Effector memory CD4-positive, alpha-beta T cell (primary cell): ENCODE measurements around the gene PRDM15.

Source experiments
- DNase-seq, 3 donors: peaks; one replicate each; pipeline ENCODE4 v3.0.0-alpha.2; 2020
- H3K27ac ChIP-seq: 2 replicates; pipeline ENCODE4 v1.7.0; 2013; ENCODE audit warnings: mild to moderate bottlenecking, low read length, moderate library complexity; ENCODE audit not compliant: insufficient read depth, poor library complexity, severe bottlenecking
- H3K27me3 ChIP-seq: replicated peaks from 2 replicates; pipeline ENCODE4 v1.7.0; 2013; ENCODE audit warnings: mild to moderate bottlenecking, low read length; ENCODE audit not compliant: insufficient read depth, control insufficient read depth, poor library complexity, severe bottlenecking
- H3K36me3 ChIP-seq: 2 replicates; pipeline ENCODE4 v1.7.0; 2013; ENCODE audit warnings: mild to moderate bottlenecking, low read length, moderate library complexity; ENCODE audit not compliant: control insufficient read depth, insufficient read depth
- H3K4me1 ChIP-seq: 2 replicates; pipeline ENCODE4 v1.7.0; 2013; ENCODE audit warnings: low read length, mild to moderate bottlenecking; ENCODE audit not compliant: control insufficient read depth, insufficient read depth, poor library complexity, severe bottlenecking
- H3K4me3 ChIP-seq: 2 replicates; pipeline ENCODE4 v1.7.0; 2013; ENCODE audit warnings: low read length, low read depth, mild to moderate bottlenecking; ENCODE audit not compliant: insufficient read depth, poor library complexity, severe bottlenecking
- H3K9me3 ChIP-seq: 2 replicates; pipeline ENCODE4 v1.7.0; 2013; ENCODE audit warnings: mild to moderate bottlenecking, low read length, moderate library complexity; ENCODE audit not compliant: control insufficient read depth

The PRDM15 gene

DNA sequence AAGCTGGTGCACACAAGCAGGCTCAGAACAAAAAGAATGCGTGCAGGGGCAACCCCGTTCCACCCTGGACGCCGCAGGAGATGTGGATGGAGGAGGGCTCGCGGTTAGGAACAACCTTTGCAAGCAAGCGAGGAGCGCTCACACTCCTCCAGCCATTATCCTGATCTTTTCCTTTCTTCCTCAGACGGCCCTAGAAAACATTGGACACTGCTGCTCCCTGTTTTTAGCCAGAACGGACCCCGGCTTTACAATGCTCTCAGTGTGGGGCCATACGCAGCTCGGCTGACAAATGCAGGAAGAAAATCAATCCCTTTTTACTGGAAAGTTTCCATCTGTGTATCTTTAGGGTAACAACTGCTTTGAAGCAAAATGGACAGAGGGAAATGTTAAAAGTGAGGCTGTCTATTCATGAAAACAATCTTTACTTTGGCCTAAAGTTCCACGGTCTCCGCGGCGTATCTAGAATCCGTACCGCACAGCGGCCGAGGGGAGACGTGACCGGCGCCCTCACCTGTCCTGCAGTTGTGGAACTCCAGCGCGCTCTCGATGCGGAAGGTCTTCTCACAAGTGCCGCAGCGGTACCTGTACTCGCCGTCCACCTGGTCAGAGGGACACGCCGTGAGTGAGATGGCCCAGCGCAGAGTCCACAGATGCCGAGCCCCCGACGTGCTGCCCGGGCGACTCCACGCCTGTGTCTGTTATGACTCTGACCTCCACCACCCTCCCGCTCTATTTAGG is 44.0 kb downstream of the PRDM15 start:
- Histone ChIP-seq H3K4me1 (no peaks in the 10 kb centered on the region), H3K27ac (no peak overlapping the region), H3K4me3 (no peak overlapping the region), H3K36me3 (peaks cover 42% of the 10 kb centered on the region), H3K9me3 (no peaks in the 10 kb centered on the region), H3K27me3 (no peaks in the 10 kb centered on the region)
- no peak for DNase-seq

DNA sequence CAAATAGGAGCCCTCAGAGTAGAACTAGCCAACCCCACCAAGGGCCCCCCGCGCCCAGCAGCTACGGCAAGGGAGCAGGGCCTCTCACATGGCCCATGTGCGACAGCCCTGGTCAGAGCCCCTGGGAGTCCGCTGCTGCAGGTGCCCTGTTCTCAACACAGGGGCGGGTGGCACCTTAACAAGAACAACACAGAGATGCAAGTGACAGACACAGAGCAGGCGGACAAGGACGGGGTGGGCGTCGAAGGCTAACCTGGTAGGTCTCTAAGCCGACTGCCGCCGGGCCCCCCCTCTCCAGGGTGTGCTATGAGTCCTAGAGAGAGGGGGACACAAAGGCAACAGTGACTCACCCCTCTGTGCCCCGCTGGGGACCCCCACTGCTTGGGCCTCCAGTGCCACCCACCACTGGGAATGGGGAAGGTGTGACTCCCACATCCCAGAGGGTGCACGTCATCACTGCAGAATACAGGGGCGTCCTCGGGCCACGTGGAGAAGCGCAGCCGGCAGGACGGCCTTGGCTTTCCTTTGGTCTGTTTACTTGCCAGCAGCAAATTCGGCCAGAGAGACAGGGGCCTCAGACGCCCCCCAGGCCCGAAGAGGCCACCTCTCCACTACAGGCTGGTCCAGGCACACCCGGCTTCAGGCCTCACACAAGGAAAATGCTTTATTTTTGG is 44.8 kb downstream of the PRDM15 start:
- Histone ChIP-seq H3K27me3 (no peaks in the 10 kb centered on the region), H3K27ac (no peak overlapping the region), H3K4me1 (no peaks in the 10 kb centered on the region), H3K9me3 (no peaks in the 10 kb centered on the region), H3K4me3 (no peak overlapping the region), H3K36me3 (peaks cover 42% of the 10 kb centered on the region)
- no peak for DNase-seq

GRCh38 chr21:41833497-41834115 is 45.5 kb downstream of the PRDM15 start:
- H3K9me3 ChIP-seq: no peaks in the 10 kb centered on the region
- no peaks in the 10 kb centered on the region for H3K27me3 ChIP-seq
- DNase-seq: no peak
- H3K4me3 ChIP-seq: no peak overlapping the region
- H3K36me3 ChIP-seq: peaks cover 38% of the 10 kb centered on the region
- no peaks in the 10 kb centered on the region for H3K4me1 ChIP-seq
- no peak overlapping the region for H3K27ac ChIP-seq

- no peaks in the 10 kb centered on the region for H3K9me3 ChIP-seq
- no peak for DNase-seq
- H3K4me3 ChIP-seq: no peak overlapping the region
- peaks cover 33% of the 10 kb centered on the region for H3K36me3 ChIP-seq
- H3K4me1 ChIP-seq: no peaks in the 10 kb centered on the region
- H3K27ac ChIP-seq: no peak overlapping the region
- no peaks in the 10 kb centered on the region for H3K27me3 ChIP-seq
These were observed 46.3 kb downstream of the PRDM15 start for GRCh38 chr21:41832596-41833496.

GRCh38 chr21:41831866-41832595 is 47.1 kb downstream of the PRDM15 start:
- peaks cover 37% of the 10 kb centered on the region for H3K36me3 ChIP-seq
- H3K4me1 ChIP-seq: no peaks in the 10 kb centered on the region
- H3K9me3 ChIP-seq: no peaks in the 10 kb centered on the region
- H3K27ac ChIP-seq: no peak overlapping the region
- DNase-seq: no peak
- no peaks in the 10 kb centered on the region for H3K27me3 ChIP-seq
- H3K4me3 ChIP-seq: no peak overlapping the region

GRCh38 chr21:41831453-41831831 is 47.7 kb downstream of the PRDM15 start:
- H3K4me3 ChIP-seq: no peak overlapping the region
- H3K36me3 ChIP-seq: peaks cover 38% of the 10 kb centered on the region
- no peaks in the 10 kb centered on the region for H3K4me1 ChIP-seq
- no peak overlapping the region for H3K27ac ChIP-seq
- no peaks in the 10 kb centered on the region for H3K27me3 ChIP-seq
- H3K9me3 ChIP-seq: no peaks in the 10 kb centered on the region
- no peak for DNase-seq

GRCh38 chr21:41830764-41831452 is 48.2 kb downstream of the PRDM15 start:
- Histone ChIP-seq H3K4me1 (no peaks in the 10 kb centered on the region), H3K36me3 (peaks cover 37% of the 10 kb centered on the region), H3K9me3 (no peaks in the 10 kb centered on the region), H3K4me3 (no peak overlapping the region), H3K27ac (no peak overlapping the region), H3K27me3 (no peaks in the 10 kb centered on the region)
- DNase-seq: no peak

DNA sequence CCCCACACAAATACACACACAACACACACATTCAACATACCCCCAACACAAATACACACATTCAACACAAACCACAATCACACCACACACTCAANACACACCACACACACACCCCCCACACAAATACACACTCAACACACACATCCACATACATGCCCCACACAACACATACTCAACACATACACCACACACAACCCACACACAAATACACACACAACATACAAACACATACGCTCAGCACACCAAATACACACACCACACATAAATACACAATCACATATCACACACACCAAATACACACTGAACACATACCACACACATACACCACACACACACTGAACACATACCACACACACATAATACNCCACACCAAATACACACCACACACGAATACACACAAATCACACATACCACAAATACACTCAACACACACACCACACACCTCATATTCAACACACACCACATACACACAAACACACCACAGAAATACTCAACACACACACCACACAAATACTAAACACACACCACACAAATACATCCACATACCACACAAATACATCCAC is 48.9 kb downstream of the PRDM15 start:
- Histone ChIP-seq H3K4me3 (no peak overlapping the region), H3K27ac (no peak overlapping the region), H3K9me3 (no peaks in the 10 kb centered on the region), H3K4me1 (no peaks in the 10 kb centered on the region), H3K36me3 (peaks cover 37% of the 10 kb centered on the region), H3K27me3 (no peaks in the 10 kb centered on the region)
- DNase-seq: no peak
